IMR-90 (cell line): ENCODE results near the gene SLC44A4. TPM values are rescaled to one million over a fixed set of nuclear protein-coding genes. Genes with fewer than 3 reads are reported as not detected.

Experiments used
- ATAC-seq: fragments of 200-7000 bp; cut with Tn5 transposase; 2 replicates; pipeline ENCODE4 v1.9.1; 2020; ENCODE audit warnings: low read depth, mild to moderate bottlenecking, moderate library complexity
- BruUV-seq: library from RNA; stranded (reverse); fragments of 400-500 nt; replicated peaks from 2 replicates; lab custom pipeline; 2021; lab: Mats Ljungman, UMichigan
- CTCF ChIA-PET: fragments of 300-600 bp; formaldehyde crosslinking; extraction: SDS; loops from one replicate; lab custom pipeline; 2021; ENCODE audit warnings: antibody characterized with exemption; lab: Yijun Ruan, JAX
- POLR2A ChIA-PET: fragments of 300-600 bp; sonication (Branson Sonifier 250); formaldehyde crosslinking; loops from one replicate; lab custom pipeline; 2022; ENCODE audit warnings: antibody characterized with exemption; ENCODE audit not compliant: unreplicated experiment; lab: Charles Lee
- DNase-seq: peaks from one replicate; pipeline ENCODE4 v3.0.0; 2013
- H2AFZ ChIP-seq: replicated peaks from 2 replicates; pipeline ENCODE3; 2013; ENCODE audit warnings: low read length, mild to moderate bottlenecking; ENCODE audit not compliant: poor library complexity
- H2AK5ac ChIP-seq: 2 replicates; pipeline ENCODE4 v1.6.1; 2013; ENCODE audit warnings: low read depth, low read length, inconsistent platforms
- H2AK9ac ChIP-seq: replicated peaks from 2 replicates; pipeline ENCODE3; 2013; ENCODE audit warnings: mild to moderate bottlenecking, low read depth, low read length, moderate library complexity; ENCODE audit not compliant: poor library complexity
- H2BK120ac ChIP-seq: 2 replicates; pipeline ENCODE4 v1.6.1; 2013; ENCODE audit warnings: low read depth, low read length, inconsistent platforms
- H2BK15ac ChIP-seq: 3 replicates; pipeline ENCODE4 v1.6.1; 2013; ENCODE audit warnings: low read depth, low read length, inconsistent platforms
- H2BK20ac ChIP-seq: 2 replicates; pipeline ENCODE4 v1.6.1; 2013; ENCODE audit warnings: low read depth, mild to moderate bottlenecking, inconsistent platforms, low read length, moderate library complexity
- H2BK5ac ChIP-seq: 2 replicates; pipeline ENCODE4 v1.6.1; 2013; ENCODE audit warnings: mild to moderate bottlenecking, low read depth, low read length, inconsistent platforms; ENCODE audit not compliant: poor library complexity, severe bottlenecking
- H3K14ac ChIP-seq: replicated peaks from 2 replicates; pipeline ENCODE4 v1.6.1; 2013; ENCODE audit warnings: low read depth, low read length, inconsistent platforms
- H3K18ac ChIP-seq: 2 replicates; pipeline ENCODE4 v1.6.1; 2013; ENCODE audit warnings: low read depth, low read length, control low read depth
- H3K23ac ChIP-seq: 2 replicates; pipeline ENCODE4 v1.6.1; 2013; ENCODE audit warnings: low read depth, low read length, inconsistent platforms
- H3K27ac ChIP-seq: 2 replicates; pipeline ENCODE4 v1.5.1; 2013; ENCODE audit warnings: mild to moderate bottlenecking, control low read depth, low read length; ENCODE audit not compliant: insufficient read depth
- H3K27me3 ChIP-seq: 2 replicates; pipeline ENCODE4 v1.6.1; 2013; ENCODE audit warnings: low read length; ENCODE audit not compliant: control insufficient read depth, insufficient read depth
- H3K36me3 ChIP-seq: 2 replicates; pipeline ENCODE4 v1.6.1; 2013; ENCODE audit warnings: low read length, mixed read lengths; ENCODE audit not compliant: control insufficient read depth, insufficient read depth
- H3K4ac ChIP-seq: 2 replicates; pipeline ENCODE4 v1.6.1; 2013; ENCODE audit warnings: low read depth, low read length, inconsistent platforms
- H3K4me1 ChIP-seq: 2 replicates; pipeline ENCODE4 v1.6.1; 2013; ENCODE audit warnings: low read length, mixed read lengths; ENCODE audit not compliant: control insufficient read depth, insufficient read depth
- H3K4me2 ChIP-seq: 2 replicates; pipeline ENCODE4 v1.6.1; 2013; ENCODE audit warnings: low read depth, mild to moderate bottlenecking, control low read depth, low read length, moderate library complexity
- H3K4me3 ChIP-seq: 2 replicates; pipeline ENCODE4 v1.5.1; 2013; ENCODE audit warnings: low read depth, mild to moderate bottlenecking, control low read depth, low read length, moderate library complexity; ENCODE audit not compliant: insufficient read depth
- H3K56ac ChIP-seq: 2 replicates; pipeline ENCODE4 v1.6.1; 2013; ENCODE audit warnings: low read length, inconsistent platforms; ENCODE audit not compliant: insufficient read depth; ENCODE audit errors: extremely low read depth
- H3K79me1 ChIP-seq, 2 experiments: 2 replicates each; pipeline ENCODE4 v1.6.1; 2013; ENCODE audit warnings: low read length in 2 of 2, inconsistent platforms in 1 of 2, low read depth in 1 of 2
- H3K9ac ChIP-seq: 2 replicates; pipeline ENCODE4 v1.6.1; 2013; ENCODE audit warnings: low read depth, low read length, control low read depth
- H3K9me1 ChIP-seq: 2 replicates; pipeline ENCODE4 v1.6.1; 2013; ENCODE audit warnings: low read length, inconsistent platforms; ENCODE audit not compliant: insufficient read depth
- H3K9me3 ChIP-seq: 2 replicates; pipeline ENCODE4 v1.6.1; 2013; ENCODE audit warnings: low read length; ENCODE audit not compliant: control insufficient read depth, insufficient read depth
- H4K20me1 ChIP-seq: 2 replicates; pipeline ENCODE4 v1.6.1; 2013; ENCODE audit warnings: low read length, inconsistent platforms; ENCODE audit not compliant: insufficient read depth
- H4K5ac ChIP-seq: 2 replicates; pipeline ENCODE4 v1.6.1; 2013; ENCODE audit warnings: mild to moderate bottlenecking, low read depth, low read length, control low read depth
- H4K8ac ChIP-seq, 2 experiments: 2 replicates each; pipeline ENCODE4 v1.6.1; 2013; ENCODE audit warnings: low read depth in 2 of 2, low read length in 2 of 2, control low read depth in 1 of 2, inconsistent platforms in 1 of 2
- H4K91ac ChIP-seq: 2 replicates; pipeline ENCODE4 v1.6.1; 2013; ENCODE audit warnings: low read depth, low read length, inconsistent platforms; ENCODE audit not compliant: insufficient read depth
- MAZ ChIP-seq: IDR thresholded peaks from 2 replicates; pipeline ENCODE4 v1.6.1; 2012; ENCODE audit warnings: low read depth, mild to moderate bottlenecking, low read length, improper control_type of control experiment, moderate library complexity, borderline replicate concordance
- SMC3 ChIP-seq: fragments of 150-350 bp; IDR thresholded peaks from 2 replicates; pipeline ENCODE4 v1.6.1; 2016; ENCODE audit warnings: low read depth, mild to moderate bottlenecking, antibody characterized with exemption, low read length, moderate library complexity
- WGBS, 2 experiments: methylation state at CpG; one replicate each; pipeline versions ENCODE4 v1.1.5 to v1.1.7; 2013; ENCODE audit warnings: missing lambda C conversion rate in 2 of 2; ENCODE audit not compliant: insufficient read length in 1 of 2; ENCODE audit errors: extremely low coverage in 2 of 2; 5-methylcytosine and 5-hydroxymethylcytosine counted together
- dilution Hi-C: fragments of 300-500 bp; cut with HindIII; formaldehyde crosslinking; loops from one replicate; pipeline ENCODE4 v1.14.3; 2018; ENCODE audit warnings: low sequenced_read_pairs; ENCODE audit not compliant: unreplicated experiment
- in situ Hi-C: fragments of 300-500 bp; cut with MboI; formaldehyde crosslinking; loops from 3 replicates; pipeline ENCODE4 v1.14.3; 2019; ENCODE audit warnings: low sequenced_read_pairs, inconsistent platforms, mixed read lengths
- intact Hi-C: fragments of 100-400 bp; cut with micrococcal nuclease; formaldehyde crosslinking; loops from 2 replicates; pipeline ENCODE4 v1.10.0; 2022
- polyA plus RNA-seq, 3 experiments: library from polyadenylated mRNA; depleted of rRNA; stranded (reverse); fragments of >200 nt; gene quantifications; 2 replicates each; pipeline ENCODE4 v1.2.3, GENCODE V29; 2012; ENCODE audit warnings: low replicate concordance in 1 of 3
- total RNA-seq: library from RNA; depleted of rRNA; stranded (reverse); fragments of >200 nt; gene quantifications from 2 replicates; pipeline ENCODE4 v1.2.3, GENCODE V29; 2012

SLC44A4 gene
- total and polyA plus RNA-seq, 2 of the 4 experiments (the other 2 are of a cell fraction) = 0.14 to 0.36 TPM

DNA sequence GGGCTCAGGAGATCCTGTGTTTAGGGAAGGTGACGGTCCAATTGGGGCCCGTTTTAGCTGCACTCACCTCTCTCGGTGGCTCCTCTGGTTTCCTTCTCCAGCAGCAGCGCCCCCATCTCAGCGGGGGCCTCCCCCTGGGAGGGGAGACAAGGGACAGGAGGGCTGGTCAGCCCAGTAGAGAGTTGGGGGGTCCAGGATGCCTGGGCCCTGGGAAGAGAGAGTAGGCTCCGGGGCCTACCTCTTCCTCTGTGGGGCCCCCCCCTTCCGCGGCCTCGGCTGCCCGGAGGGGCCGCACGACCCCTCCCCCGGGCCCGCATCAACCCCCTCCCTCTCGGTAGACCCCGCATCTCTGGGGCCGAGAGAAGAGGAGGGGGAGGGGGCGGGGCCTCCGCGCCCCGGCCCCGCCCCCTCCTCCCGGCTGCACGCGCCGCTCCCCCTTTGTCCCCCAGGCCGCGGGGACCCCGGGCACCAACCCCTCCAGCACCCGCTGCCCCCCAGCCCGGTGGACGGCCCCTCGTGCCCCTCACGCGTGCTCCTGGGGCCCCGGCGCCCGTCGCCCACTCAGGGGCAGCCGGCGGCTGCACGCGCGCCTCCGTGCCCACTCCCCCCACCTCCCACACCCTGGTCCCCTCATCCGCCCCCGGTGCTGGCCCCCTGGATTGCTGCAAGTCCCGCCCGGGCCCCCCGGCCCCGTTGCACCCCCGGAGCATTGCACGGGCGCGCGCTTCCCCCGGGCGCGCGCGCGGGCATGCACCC is 18.2 kb upstream of the SLC44A4 start:
- intact Hi-C loops = loop anchor here (1.0 kb wide), 1 partner anchor 55 kb away; no protein-coding TSS in a partner anchor
- H3K23ac ChIP-seq = peak overlapping the region; percentile 59; the same call in 1 of the 2 replicates
- H2BK120ac ChIP-seq = no peak overlapping the region
- H4K20me1 ChIP-seq = peaks cover 7% of the 10 kb centered on the region
- H3K79me1 ChIP-seq = peaks cover 28 to 59% of the 10 kb centered on the region in 2 experiments
- in situ Hi-C loops = no loop called here
- peak overlapping the region in 1 of 2 experiments; percentile 60; a peak in 2 of 4 replicates for H4K8ac ChIP-seq
- ChIA-PET POLR2A (interaction anchor here (1.2 kb wide), 1 partner anchor 55 kb away, joined by 3 read pairs; no protein-coding TSS in a partner anchor), CTCF (interaction anchor here (1.0 kb wide), 1 partner anchor 8 kb away, joined by 3 read pairs; no protein-coding TSS in a partner anchor)
- peak overlapping the region; percentile 93 for H2AFZ ChIP-seq
- H3K56ac ChIP-seq = 0 out of 2 replicates have a peak overlapping the region, but pooled peaks have one; percentile 1
- H3K27ac ChIP-seq = peak overlapping the region; percentile 67
- no peaks in the 10 kb centered on the region for H3K27me3 ChIP-seq
- TF ChIP-seq SMC3 = no peak
- TF ChIP-seq MAZ = 0 out of 2 replicates have a peak, but pooled peaks have one; percentile 12
- no peak overlapping the region for H3K18ac ChIP-seq
- no peak overlapping the region for H4K5ac ChIP-seq
- ATAC-seq = peak; percentile 7
- H2BK15ac ChIP-seq = no peak overlapping the region
- 0% methylated on average over 2 of the region's 62 CpGs; no CpG with 5 or more reads in 1 of the 2 experiments for WGBS, 2 experiments
- H3K4ac ChIP-seq = peak overlapping the region; percentile 46
- H4K91ac ChIP-seq = 0 out of 2 replicates have a peak overlapping the region, but pooled peaks have one; percentile 15
- H2BK5ac ChIP-seq = peak overlapping the region; percentile 63
- peak overlapping the region; percentile 64 for H3K14ac ChIP-seq
- dilution Hi-C loops = no loop called here
- H3K9me1 ChIP-seq = no peaks in the 10 kb centered on the region; the same call in 1 of the 2 replicates
- H2AK9ac ChIP-seq = peak overlapping the region; percentile 93
- H2AK5ac ChIP-seq = peak overlapping the region; percentile 17; the same call in 1 of the 2 replicates
- DNase-seq = no peak
- H2BK20ac ChIP-seq = no peak overlapping the region
- H3K9ac ChIP-seq = peak overlapping the region; percentile 44
- BruUV-seq = no TSS peak
- H3K36me3 ChIP-seq = peaks cover 26% of the 10 kb centered on the region
- H3K9me3 ChIP-seq = no peaks in the 10 kb centered on the region
- peaks cover 8% of the 10 kb centered on the region for H3K4me1 ChIP-seq
- peak overlapping the region; percentile 92 for H3K4me2 ChIP-seq
- peak overlapping the region; percentile 92 for H3K4me3 ChIP-seq
